ENCODE data around the gene DDAH2.

The DDAH2 gene

DNA sequence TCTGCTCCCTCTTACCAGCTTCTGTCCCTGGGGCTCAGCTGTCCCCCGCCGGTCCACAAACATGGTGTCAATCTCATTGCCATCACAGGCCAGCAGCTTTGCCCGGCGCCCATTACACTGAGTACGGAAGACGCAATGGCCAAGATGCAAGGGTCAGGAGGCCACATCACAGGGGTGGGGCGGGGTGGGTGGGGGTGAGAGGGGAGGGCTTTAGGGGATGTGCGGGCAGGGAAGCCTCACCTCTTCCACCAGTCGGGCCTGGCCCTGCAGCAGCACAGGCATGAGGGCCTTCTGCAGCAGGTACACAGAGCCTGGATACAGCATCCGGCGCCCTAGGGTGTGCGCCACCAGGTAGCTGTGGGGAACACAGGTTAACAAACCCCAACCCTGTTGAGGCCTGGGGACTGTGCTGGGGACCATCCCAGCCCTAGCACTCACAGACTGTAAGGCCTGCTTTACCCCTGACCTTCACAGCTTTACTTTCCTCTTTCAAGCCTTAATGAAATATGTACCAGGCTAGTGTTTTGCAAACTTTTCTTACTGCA, 37.5 kb downstream of the DDAH2 start:
- DNase-seq = no peak

DNA sequence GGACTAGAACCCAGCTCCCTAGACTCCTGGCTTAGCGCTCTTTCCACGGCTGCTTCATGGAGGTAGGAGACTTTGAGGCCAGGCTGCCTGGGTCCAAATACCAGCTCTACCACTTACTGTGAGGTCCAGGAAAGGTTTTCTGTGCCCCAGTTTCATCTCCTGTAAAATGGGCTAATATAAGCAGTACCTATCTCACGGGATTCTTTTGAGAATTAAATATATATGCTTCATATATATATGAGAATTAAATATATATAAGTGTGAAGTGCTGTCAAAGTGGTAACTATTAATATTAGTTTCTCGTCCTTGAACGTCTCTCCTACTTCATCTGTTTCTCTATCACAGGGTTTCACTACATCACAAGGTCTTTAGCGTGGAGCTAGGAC, 38.0 kb downstream of the DDAH2 start:
- DNase-seq = no peak

DNA sequence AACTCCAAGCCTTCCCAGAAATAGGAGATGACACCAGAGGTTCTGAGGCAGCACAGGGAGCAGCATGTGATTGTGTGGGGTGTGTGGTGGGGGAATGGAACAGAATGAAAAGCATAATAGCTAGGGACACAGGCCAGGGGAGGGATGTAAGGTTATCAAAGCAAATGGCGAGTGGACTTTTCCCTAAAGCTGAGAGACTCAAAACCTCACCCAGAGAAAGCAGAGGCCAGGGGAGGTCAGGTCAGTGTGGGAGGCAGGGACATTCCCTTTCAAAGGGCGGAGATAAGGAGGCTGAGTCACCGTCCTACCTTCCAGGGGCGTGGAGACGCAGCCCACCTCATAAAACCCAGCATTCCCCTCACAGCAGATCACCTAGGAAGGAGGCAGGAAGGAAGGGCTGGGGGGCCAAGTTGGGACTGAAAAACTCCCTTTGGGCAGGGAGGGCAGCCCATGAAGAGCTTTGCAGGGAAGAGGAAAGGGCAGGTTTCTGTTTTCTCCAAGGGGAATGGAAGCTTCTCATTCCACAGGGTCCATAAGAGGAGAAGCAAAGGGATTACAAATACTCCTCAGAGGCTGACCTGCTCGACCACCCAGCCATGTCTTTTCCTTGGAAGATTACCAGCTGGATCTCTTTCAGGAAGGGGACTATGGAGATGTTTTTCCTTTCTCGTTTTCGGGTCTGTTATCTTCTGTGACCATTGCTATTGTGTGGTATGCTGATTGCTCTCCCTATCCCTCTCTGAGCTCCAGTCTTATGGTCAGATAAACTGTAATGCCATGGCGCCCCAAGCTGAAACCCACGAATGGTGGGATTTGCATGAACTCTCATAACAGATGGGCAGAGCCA, 38.6 kb downstream of the DDAH2 start:
- DNase-seq = no peak

DNA sequence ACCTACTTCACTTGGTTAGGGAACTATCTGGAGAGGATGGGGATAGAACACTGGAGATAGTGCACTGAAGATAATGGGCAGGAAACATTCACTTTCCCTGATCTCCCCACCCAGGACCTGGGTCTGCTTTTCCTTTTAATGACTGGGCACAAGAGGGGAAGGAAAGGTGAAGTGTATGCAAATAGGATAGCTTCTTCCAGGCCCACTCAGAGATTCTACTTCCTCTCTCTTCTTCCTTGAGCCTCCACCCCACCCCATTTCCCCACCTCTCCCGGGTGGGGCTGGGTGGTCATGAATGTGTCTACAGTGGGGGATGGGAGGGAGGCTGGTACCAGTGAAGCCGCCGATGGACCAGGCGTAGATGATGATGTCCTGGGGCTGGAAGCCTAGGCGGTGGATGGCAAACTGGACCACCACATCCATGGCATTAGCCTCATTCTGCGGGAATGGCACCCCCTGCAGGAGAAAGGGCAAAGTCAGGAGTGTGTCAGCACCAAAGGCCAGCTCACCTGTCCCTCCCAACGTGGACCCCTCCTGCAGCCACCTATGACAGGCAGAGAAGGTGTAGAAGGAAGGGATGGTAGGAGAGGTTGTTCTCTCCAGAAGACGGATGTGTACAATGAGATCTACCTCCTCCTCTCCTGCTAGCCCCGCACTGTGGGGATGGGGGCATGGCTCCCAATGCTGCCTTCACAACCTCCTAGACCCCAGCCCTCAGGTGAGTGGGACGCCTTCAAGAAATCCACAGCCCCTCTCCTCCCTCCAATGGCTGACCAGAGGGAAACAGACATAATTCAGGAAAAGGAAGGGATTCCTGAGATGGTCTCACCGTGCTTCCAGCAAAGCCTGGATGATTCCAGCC, 39.6 kb downstream of the DDAH2 start:
- no peak for DNase-seq

DNA sequence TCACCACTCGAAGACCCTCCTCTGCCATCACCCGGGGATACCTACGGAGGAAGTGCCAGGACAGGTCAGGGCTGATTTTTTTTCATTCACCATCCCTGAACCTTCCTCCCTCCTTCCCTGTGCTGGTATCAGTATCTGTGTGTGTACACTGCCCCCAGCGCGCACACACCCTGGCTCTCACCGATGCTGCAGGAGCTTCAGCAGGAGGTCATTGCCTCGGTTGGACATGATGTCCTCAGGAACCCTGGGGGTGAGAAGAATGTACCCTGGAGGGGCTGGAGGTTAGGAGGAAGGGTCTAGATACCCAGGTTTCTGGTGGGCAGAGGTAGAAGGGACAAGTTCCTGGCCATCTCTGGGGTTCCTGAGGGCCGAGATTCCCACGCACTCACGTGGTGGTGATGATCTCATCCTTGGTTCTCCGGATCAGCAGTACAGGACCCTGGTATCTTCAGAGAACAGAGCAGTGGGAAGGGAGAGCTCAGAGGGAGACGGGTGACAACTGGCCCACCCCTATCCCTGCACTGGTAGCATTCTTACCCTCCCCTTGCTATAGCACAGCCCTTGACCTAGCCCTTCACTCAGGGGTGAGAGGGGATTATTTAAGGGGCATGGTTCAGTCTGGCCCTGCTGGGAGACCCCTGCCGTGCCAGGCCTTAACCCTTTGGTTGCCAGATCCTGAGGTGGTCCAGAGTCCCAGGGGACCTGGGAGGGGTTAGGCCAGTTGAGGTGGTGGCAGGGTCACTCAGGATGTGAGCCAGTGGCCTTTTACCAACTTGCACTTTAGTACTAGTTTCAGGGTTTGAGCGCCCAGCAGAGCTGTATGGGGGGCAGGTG, 41.0 kb downstream of the DDAH2 start:
- no peak for DNase-seq

DNA sequence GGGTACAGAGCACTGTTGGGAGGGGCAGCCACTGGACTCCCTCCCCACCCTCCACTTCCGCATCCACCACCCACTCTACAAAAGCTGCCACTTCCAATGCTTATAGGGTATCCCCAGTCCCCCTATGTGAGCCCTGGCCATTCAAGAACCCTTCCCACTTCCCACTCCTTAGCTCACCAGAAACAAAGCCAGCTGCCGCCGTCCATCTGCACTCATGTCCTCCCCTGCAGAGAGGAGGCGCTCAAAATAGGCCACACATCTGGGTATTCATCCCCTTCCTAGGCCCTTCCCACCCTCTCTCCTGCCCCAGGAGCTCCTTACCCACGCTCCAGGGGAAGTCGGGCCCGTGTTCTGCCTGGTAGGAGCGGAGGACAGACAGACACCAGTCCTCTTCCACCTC, 41.8 kb downstream of the DDAH2 start:
- no peak for DNase-seq

DNA sequence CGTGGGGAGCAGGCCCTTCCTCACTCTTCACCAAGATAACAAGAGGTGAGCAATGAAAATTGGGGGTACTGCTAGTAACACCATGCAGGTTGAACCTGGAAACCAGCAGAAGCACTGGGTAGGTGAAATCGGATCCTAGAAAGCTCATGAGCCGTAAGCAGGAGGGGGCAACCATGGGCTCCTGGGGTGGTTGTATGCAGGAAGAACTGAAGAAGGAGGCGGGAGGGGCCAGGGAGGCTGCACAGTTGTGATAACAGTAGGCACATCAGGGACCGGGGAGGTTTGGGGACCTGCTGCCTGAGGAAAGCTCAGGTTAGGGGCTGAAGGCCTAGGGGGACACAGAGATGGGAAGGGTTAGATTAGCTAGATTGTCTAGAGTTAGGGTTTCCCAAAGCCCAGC, 42.6 kb downstream of the DDAH2 start:
- no peak for DNase-seq

DNA sequence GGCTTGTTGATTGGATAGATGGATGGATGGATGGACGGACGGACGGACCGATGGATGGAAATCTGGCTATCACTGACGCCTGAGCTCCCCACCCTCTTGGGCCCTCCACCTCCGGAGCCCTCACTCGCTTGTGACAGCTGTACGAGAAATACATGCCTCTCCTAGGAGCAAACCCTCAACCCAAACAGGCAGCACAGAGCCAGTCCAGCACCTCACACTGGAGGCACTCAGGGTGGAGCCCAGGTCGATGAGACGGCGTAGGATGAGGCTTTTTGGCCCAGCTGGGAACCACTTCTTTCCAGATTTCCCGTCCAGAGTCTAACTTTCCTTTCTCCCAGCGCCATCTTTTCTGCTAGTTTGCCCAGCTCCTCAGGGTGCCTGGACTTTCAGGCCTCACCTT, 45.5 kb downstream of the DDAH2 start:
- no peak for DNase-seq

DNA sequence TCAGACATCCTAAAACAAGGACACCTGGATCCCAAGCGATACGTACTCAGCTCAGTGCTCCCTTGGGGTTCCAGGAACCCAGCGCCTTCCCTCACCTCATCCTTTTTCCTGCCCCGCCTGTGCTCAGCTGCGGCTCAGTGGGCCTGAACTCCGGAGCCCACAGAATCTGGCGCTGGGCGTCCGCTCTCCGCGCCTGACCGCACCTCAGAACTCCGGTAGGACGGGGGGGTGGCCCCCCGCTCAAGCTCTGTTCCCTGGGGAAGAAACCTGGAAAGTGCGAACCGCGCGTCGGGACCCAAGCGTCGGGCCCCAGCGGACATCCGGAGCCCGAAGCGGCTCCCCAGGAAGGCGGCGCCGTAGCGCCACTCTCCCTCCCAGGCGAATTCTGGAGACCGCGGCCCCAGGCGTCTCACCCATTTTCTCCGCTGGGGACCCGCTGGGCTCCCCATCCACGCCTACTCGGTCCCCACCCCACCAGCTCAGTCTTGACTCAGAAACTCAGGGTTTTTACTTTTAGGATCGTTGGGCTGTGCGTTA, 47.9 kb downstream of the DDAH2 start:
- peak in 23 of 58 donors; percentile 3 to 47 (median 20) for DNase-seq

DNA sequence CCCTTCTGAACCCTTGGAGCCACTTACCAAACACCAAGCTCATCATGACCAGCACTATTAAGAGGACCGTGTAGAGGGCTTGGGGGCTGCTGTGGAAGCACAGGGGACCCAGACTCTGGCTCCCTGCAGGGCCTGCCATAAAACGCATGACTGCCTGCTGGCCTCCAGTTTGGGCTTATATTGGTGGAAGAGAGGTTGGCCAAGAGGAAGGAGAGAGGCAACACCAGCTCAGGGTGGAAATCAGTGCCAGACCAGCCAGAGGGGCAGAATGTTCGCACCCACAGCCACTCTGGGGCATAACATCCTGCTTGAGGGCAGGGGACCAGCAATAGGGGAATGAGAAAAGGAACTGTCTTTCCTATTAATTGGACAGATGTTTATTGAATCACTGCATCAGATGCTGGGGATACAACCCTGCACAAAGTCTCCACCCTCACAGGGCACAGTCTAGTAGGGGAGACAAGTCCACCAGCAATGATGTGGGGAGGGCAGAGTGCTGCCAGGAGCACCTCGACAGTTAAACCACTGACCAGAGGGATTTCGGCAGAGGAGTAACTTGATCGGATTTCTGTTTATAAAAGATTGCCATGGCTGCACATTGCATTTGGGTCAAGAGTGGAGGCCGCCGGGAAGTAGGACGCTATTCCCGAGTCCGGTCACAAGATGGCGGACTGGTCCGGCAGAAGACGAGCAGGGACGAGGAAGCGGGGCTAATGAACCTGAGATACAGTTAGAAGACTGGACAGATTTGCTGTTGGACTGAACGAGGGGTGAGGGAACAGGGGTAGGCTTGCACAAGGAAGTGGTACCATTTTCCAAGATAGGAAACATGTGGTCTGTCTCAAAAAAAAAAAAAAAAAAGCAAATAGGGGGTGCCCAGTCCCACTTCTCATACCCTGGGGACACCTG, 48.6 kb downstream of the DDAH2 start, which contains the start of gene LY6G5C:
Gene LY6G5C (minus strand): TSS at position 842 of the 909 bp plus-strand sequence. CDS start 694 bp downstream, at position 148.
- DNase-seq = peak in 57 of 58 donors; percentile 7 to 83 (median 60)

DNA sequence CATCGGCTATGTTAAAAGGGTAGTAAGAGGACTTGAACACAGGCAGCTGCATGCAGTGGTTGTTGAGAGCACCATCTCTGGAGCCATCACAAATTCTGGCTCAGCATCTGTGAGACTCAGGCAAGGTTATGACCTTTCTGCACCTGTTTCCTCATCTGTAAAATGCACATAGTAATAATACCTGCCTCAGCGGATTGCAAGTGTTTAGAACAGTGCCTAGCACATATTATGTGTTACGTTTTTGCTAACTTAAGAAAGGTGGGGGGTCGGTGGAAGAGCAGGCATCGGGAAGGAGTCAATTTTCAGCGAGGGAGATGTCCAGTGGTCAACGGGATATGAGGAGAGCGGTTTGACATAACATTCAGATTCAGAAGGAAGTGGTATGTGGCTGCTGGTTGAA, 51.1 kb downstream of the DDAH2 start:
- DNase-seq = no peak

Measured in anterior cingulate cortex (tissue), 58 donors.